ENCODE measurements around the gene MCAM.

MCAM gene

DNA sequence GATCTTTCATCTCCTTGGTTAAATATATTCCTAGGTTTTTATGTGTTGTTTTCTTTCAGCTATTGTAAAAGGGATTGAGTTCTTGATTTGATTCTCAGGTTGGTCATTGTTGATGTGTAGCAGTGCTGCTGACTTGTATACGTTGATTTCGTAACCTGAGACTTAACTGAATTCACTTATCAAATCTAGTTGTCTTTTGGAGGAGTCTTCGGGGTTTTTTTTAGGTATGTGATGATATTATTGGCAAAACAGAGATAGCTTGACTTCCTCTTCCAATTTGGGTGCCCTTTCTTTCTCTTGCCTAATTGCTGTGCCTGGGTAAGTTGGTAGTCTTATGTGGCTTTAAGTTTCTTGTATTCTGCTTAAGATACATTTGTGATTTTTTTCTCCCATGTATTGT, 57.9 kb downstream of the MCAM start:
- ATAC-seq, result no peak
- TF ChIP-seq, protein P1, sequence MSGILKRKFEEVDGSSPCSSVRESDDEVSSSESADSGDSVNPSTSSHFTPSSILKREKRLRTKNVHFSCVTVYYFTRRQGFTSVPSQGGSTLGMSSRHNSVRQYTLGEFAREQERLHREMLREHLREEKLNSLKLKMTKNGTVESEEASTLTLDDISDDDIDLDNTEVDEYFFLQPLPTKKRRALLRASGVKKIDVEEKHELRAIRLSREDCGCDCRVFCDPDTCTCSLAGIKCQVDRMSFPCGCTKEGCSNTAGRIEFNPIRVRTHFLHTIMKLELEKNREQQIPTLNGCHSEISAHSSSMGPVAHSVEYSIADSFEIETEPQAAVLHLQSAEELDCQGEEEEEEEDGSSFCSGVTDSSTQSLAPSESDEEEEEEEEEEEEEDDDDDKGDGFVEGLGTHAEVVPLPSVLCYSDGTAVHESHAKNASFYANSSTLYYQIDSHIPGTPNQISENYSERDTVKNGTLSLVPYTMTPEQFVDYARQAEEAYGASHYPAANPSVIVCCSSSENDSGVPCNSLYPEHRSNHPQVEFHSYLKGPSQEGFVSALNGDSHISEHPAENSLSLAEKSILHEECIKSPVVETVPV (CRISPR knock-in tag; IDR thresholded peaks at IDR 0.05), result no peak
- TF ChIP-seq OSR1 (CRISPR knock-in tag; IDR thresholded peaks at IDR 0.05) (no peak), CREB5 (CRISPR knock-in tag; IDR thresholded peaks at IDR 0.05; ENCODE audit: low read depth) (no peak), TCF4 (CRISPR knock-in tag; IDR thresholded peaks at IDR 0.05; ENCODE audit: borderline replicate concordance) (no peak)

All from SK-N-SH treated with all-trans-retinoic acid at 6 μM for 48 hours (cell line).